Endothelial cell of umbilical vein (primary cell): Measurements from ENCODE around the gene PACSIN2.

ENCODE experiments used
- EZH2 ChIP-seq: IDR thresholded peaks from 2 replicates; pipeline ENCODE4 v1.6.1; 2012; ENCODE audit warnings: borderline replicate concordance, low read depth, mild to moderate bottlenecking, moderate library complexity, low read length, inconsistent platforms; ENCODE audit not compliant: severe bottlenecking
- FOS ChIP-seq: IDR thresholded peaks from 2 replicates; pipeline ENCODE4 v1.6.1; 2011; ENCODE audit warnings: mild to moderate bottlenecking, low read length, moderate library complexity, borderline replicate concordance; ENCODE audit not compliant: insufficient read depth
- GATA2 ChIP-seq: IDR thresholded peaks from 2 replicates; pipeline ENCODE4 v1.7.0; 2011; ENCODE audit warnings: low read depth, mild to moderate bottlenecking, moderate library complexity, mixed read lengths, low read length; ENCODE audit not compliant: insufficient read length, insufficient read depth
- POLR2A ChIP-seq: IDR thresholded peaks from 2 replicates; pipeline ENCODE4 v1.6.1; 2012; ENCODE audit warnings: low read depth, mild to moderate bottlenecking, control low read depth, low read length
- POLR2AphosphoS5 ChIP-seq: IDR thresholded peaks from 2 replicates; pipeline ENCODE4 v1.6.1; 2012; ENCODE audit warnings: low read depth, mild to moderate bottlenecking, control low read depth, low read length, moderate library complexity; ENCODE audit not compliant: insufficient read depth
- TF ChIP-seq, protein P1 (sequence below), 2 donors: IDR thresholded peaks; 1 replicate in 1 of 2; 2 replicates in 1 of 2; pipeline ENCODE4 v1.5.1; 2011; ENCODE audit warnings: low read length in 2 of 2, mild to moderate bottlenecking in 2 of 2, moderate library complexity in 2 of 2, control low read depth in 1 of 2, inconsistent platforms in 1 of 2, low read depth in 1 of 2; ENCODE audit not compliant: insufficient read depth in 1 of 2; ENCODE audit errors: extremely low read depth in 1 of 2

DNA sequence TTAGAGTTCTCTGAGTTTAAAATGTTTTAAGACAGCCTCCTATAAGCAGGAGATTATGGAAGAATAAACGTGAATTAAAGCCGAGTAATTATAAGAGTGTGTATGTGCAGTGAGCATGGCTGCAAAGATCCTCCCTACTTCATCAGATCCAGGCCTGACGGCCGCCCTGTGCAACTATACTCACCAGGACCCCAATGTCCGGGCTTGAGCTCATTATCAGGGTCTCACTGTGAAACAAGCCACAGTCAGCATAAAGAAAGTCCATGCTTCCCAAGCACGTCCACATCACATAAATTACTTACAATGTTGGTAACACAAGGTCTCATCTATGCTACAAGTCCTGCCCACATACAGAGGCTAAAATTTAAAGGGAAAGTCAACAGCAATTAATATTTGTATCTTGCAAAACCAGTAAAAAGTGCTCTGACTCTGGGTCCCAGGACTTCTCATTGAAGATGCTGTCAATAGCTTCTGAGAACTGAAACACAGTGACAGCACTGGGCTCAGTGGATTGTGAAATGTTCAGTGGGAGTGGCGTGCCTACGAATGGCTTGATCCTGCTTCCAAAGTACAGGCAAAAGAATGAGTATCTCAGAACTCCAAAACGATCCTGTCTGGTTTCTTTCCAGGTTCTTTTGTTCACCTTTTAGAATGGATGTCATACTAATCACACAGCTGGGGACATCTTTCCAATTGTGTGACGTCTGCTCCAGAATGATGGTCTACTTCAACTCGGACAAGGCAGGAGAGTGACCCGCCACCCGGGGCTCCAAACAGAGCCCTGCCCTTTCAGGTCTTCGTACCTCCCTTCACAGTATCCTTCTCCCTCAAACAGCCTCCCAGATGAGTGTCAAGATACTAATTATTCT, 85.7 kb downstream of the PACSIN2 start:
- TF ChIP-seq, protein P1, sequence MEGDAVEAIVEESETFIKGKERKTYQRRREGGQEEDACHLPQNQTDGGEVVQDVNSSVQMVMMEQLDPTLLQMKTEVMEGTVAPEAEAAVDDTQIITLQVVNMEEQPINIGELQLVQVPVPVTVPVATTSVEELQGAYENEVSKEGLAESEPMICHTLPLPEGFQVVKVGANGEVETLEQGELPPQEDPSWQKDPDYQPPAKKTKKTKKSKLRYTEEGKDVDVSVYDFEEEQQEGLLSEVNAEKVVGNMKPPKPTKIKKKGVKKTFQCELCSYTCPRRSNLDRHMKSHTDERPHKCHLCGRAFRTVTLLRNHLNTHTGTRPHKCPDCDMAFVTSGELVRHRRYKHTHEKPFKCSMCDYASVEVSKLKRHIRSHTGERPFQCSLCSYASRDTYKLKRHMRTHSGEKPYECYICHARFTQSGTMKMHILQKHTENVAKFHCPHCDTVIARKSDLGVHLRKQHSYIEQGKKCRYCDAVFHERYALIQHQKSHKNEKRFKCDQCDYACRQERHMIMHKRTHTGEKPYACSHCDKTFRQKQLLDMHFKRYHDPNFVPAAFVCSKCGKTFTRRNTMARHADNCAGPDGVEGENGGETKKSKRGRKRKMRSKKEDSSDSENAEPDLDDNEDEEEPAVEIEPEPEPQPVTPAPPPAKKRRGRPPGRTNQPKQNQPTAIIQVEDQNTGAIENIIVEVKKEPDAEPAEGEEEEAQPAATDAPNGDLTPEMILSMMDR (IDR thresholded peaks at IDR 0.05; ENCODE audit: extremely low read depth in 1 of 2, insufficient read depth in 1 of 2, low read depth in 1 of 2, low read length in 2 of 2) = no peak
- TF ChIP-seq POLR2A = no peak
- no peak for TF ChIP-seq POLR2AphosphoS5
- TF ChIP-seq GATA2 = no peak
- TF ChIP-seq EZH2 = no peak
- no peak for TF ChIP-seq FOS
